Endodermal cell (in vitro differentiated cells): ENCODE data around the gene NDUFS6. TPM values are rescaled to one million over a fixed set of nuclear protein-coding genes. Genes with fewer than 3 reads are reported as not detected.

Experiments
- DNase-seq: peaks from one replicate; pipeline ENCODE4 v3.0.0-alpha.2; 2017
- H3K27ac ChIP-seq: 2 replicates; pipeline ENCODE4 v1.5.1; 2013; ENCODE audit warnings: mild to moderate bottlenecking, low read depth, low read length, moderate library complexity
- H3K27me3 ChIP-seq: 2 replicates; pipeline ENCODE4 v1.6.1; 2013; ENCODE audit warnings: mild to moderate bottlenecking, low read length, moderate library complexity; ENCODE audit not compliant: insufficient read depth, control insufficient read depth, poor library complexity, severe bottlenecking
- H3K36me3 ChIP-seq: 2 replicates; pipeline ENCODE4 v1.7.0; 2013; ENCODE audit warnings: mild to moderate bottlenecking, low read length, moderate library complexity; ENCODE audit not compliant: control insufficient read depth, insufficient read depth
- H3K4me1 ChIP-seq: one replicate; pipeline ENCODE4 v1.7.0; 2013; ENCODE audit warnings: low read length; ENCODE audit not compliant: control insufficient read depth, insufficient read depth
- H3K4me3 ChIP-seq: 2 replicates; pipeline ENCODE4 v1.5.1; 2013; ENCODE audit warnings: mild to moderate bottlenecking, low read length, moderate library complexity
- H3K9ac ChIP-seq: 2 replicates; pipeline ENCODE4 v1.6.1; 2013; ENCODE audit warnings: mild to moderate bottlenecking, low read length, moderate library complexity; ENCODE audit not compliant: poor library complexity, severe bottlenecking; ENCODE audit errors: extremely low read depth
- H3K9me3 ChIP-seq: 2 replicates; pipeline ENCODE4 v1.6.1; 2013; ENCODE audit warnings: mild to moderate bottlenecking, low read length, moderate library complexity; ENCODE audit not compliant: control insufficient read depth
- H3K27ac Mint-ChIP-seq: 2 replicates; pipeline ENCODE4 v1.8.0; 2020; ENCODE audit warnings: mixed read lengths
- H3K27me3 Mint-ChIP-seq: 2 replicates; pipeline ENCODE4 v1.8.0; 2021; ENCODE audit warnings: mild to moderate bottlenecking, mixed read lengths; ENCODE audit not compliant: insufficient read depth
- H3K36me3 Mint-ChIP-seq: 2 replicates; pipeline ENCODE4 v1.8.0; 2020; ENCODE audit warnings: low read depth, mixed read lengths
- H3K4me1 Mint-ChIP-seq: 2 replicates; pipeline ENCODE4 v1.8.0; 2020; ENCODE audit warnings: mixed read lengths
- H3K4me3 Mint-ChIP-seq: 2 replicates; pipeline ENCODE4 v1.8.0; 2020; ENCODE audit warnings: mild to moderate bottlenecking, moderate library complexity, mixed read lengths
- H3K9me3 Mint-ChIP-seq: 2 replicates; pipeline ENCODE4 v1.8.0; 2020; ENCODE audit warnings: mild to moderate bottlenecking, mixed read lengths
- CTCF ChIP-seq: fragments of 200-600 bp; sonication (generic); conservative IDR thresholded peaks from 2 replicates; pipeline ENCODE4 v1.5.0; 2021; ENCODE audit warnings: antibody characterized with exemption, mild to moderate bottlenecking
- WGBS, 2 experiments: methylation state at CpG; one replicate each; pipeline versions ENCODE4 v1.1.5 to v1.1.7; 2013; ENCODE audit warnings: missing lambda C conversion rate in 2 of 2, mixed read lengths in 1 of 2; ENCODE audit not compliant: insufficient coverage in 1 of 2, insufficient read length in 1 of 2; 5-methylcytosine and 5-hydroxymethylcytosine counted together
- total RNA-seq, 2 donors: library from RNA; stranded (reverse); fragmentation: NEBNext Ultra II Directional in 1 of 2; extraction: Animal tissue kit (Norgen Biotek cat#: 25700) in 1 of 2; gene quantifications; 2 replicates in 1 of 2; 3 replicates in 1 of 2; pipeline ENCODE4 v1.2.1, GENCODE V29; 2021

Gene NDUFS6
- total RNA-seq, 2 donors from 2014 or later, result 47.9 to 65.2 TPM

GRCh38 chr5:1832511-1833250 is 31.5 kb downstream of the NDUFS6 start:
- H3K4me3 ChIP-seq, result no peak overlapping the region
- H3K36me3 ChIP-seq, result no peaks in the 10 kb centered on the region
- Mint-ChIP-seq H3K4me1 (peaks cover 25% of the 10 kb centered on the region), H3K36me3 (no peaks in the 10 kb centered on the region), H3K9me3 (no peaks in the 10 kb centered on the region), H3K27me3 (peaks cover 11% of the 10 kb centered on the region), H3K27ac (no peak overlapping the region), H3K4me3 (no peak overlapping the region)
- WGBS, 2 experiments, result 92 to 97% methylated on average over 11 to 28 of the region's 28 CpGs
- no peaks in the 10 kb centered on the region for H3K27me3 ChIP-seq
- no peak overlapping the region for H3K27ac ChIP-seq
- H3K9me3 ChIP-seq, result no peaks in the 10 kb centered on the region
- no peak for TF ChIP-seq CTCF
- DNase-seq, result no peak
- no peak overlapping the region for H3K9ac ChIP-seq
- peaks cover 3% of the 10 kb centered on the region for H3K4me1 ChIP-seq

- H3K9ac ChIP-seq, result no peak overlapping the region
- H3K27me3 Mint-ChIP-seq, result peaks cover 11% of the 10 kb centered on the region
- H3K9me3 Mint-ChIP-seq, result no peaks in the 10 kb centered on the region
- peaks cover 25% of the 10 kb centered on the region for H3K4me1 Mint-ChIP-seq
- no peak for DNase-seq
- 94 to 95% methylated on average over 13 to 16 of the region's 16 CpGs for WGBS, 2 experiments
- no peak overlapping the region for H3K27ac ChIP-seq
- no peak overlapping the region for H3K4me3 ChIP-seq
- no peak for TF ChIP-seq CTCF
- H3K27me3 ChIP-seq, result no peaks in the 10 kb centered on the region
- peaks cover 3% of the 10 kb centered on the region for H3K4me1 ChIP-seq
- no peaks in the 10 kb centered on the region for H3K36me3 ChIP-seq
- no peaks in the 10 kb centered on the region for H3K9me3 ChIP-seq
- no peaks in the 10 kb centered on the region for H3K36me3 Mint-ChIP-seq
- no peak overlapping the region for H3K27ac Mint-ChIP-seq
- H3K4me3 Mint-ChIP-seq, result no peak overlapping the region
These were observed 32.2 kb downstream of the NDUFS6 start for GRCh38 chr5:1833264-1834021.

- no peak for TF ChIP-seq CTCF
- peaks cover 25% of the 10 kb centered on the region for H3K4me1 Mint-ChIP-seq
- Histone ChIP-seq H3K9ac (no peak overlapping the region), H3K4me1 (peaks cover 3% of the 10 kb centered on the region), H3K27me3 (no peaks in the 10 kb centered on the region), H3K27ac (no peak overlapping the region), H3K9me3 (no peaks in the 10 kb centered on the region), H3K4me3 (no peak overlapping the region), H3K36me3 (no peaks in the 10 kb centered on the region)
- no peaks in the 10 kb centered on the region for H3K9me3 Mint-ChIP-seq
- H3K36me3 Mint-ChIP-seq, result no peaks in the 10 kb centered on the region
- no peak for DNase-seq
- H3K4me3 Mint-ChIP-seq, result no peak overlapping the region
- H3K27ac Mint-ChIP-seq, result no peak overlapping the region
- peaks cover 13% of the 10 kb centered on the region for H3K27me3 Mint-ChIP-seq
- WGBS, 2 experiments, result 85 to 92% methylated on average over 14 to 22 of the region's 22 CpGs
These were observed 32.9 kb downstream of the NDUFS6 start for GRCh38 chr5:1834022-1834551.
